ENCODE results near the gene RLIM.

RLIM gene

DNA sequence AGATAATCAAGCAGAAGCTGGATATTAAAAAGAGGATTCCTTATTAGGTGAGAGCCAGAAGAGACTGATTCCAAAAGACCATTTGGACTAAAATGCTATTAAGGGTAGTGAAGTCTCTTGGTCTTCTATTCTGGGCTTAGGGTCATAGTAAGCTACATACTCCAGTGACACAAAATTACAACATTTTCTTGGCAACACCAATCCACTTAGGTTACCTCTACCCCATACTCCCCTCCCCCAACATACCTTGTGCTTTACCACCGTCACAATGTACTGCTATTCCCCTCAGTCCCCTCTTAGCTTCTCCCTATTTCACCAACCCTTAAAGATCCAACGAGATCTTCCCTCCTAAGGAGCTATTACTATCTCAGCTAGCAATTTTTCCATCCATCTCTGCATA, 11.4 kb downstream of the RLIM start:
- H3K4me3 ChIP-seq (ENCODE audit: low read depth, low read length), result no peak overlapping the region
- TF ChIP-seq, protein P1, sequence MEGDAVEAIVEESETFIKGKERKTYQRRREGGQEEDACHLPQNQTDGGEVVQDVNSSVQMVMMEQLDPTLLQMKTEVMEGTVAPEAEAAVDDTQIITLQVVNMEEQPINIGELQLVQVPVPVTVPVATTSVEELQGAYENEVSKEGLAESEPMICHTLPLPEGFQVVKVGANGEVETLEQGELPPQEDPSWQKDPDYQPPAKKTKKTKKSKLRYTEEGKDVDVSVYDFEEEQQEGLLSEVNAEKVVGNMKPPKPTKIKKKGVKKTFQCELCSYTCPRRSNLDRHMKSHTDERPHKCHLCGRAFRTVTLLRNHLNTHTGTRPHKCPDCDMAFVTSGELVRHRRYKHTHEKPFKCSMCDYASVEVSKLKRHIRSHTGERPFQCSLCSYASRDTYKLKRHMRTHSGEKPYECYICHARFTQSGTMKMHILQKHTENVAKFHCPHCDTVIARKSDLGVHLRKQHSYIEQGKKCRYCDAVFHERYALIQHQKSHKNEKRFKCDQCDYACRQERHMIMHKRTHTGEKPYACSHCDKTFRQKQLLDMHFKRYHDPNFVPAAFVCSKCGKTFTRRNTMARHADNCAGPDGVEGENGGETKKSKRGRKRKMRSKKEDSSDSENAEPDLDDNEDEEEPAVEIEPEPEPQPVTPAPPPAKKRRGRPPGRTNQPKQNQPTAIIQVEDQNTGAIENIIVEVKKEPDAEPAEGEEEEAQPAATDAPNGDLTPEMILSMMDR (IDR thresholded peaks at IDR 0.05; ENCODE audit: borderline replicate concordance, insufficient read depth, low read depth, low read length), result no peak

DNA sequence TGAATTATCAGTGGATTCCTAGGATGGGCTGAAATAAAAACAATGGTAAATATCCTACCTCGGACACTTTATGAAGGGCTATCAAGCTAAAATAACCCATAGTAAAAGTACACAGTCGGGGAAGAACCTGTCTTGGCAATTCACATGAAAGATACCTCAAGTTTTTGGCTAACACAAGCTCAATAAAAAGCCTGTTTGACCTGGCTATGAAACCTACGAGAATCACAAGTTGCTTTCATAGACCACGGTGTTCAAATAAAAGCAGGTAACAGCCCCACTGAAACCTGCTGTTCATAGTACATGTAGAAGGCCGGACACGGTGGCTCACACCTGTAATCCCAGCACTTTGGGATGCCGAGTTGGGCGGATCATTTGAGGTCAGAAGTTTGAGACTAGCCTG, 12.3 kb downstream of the RLIM start:
- no peak overlapping the region for H3K4me3 ChIP-seq (ENCODE audit: low read depth, low read length)
- TF ChIP-seq, protein P1 (IDR thresholded peaks at IDR 0.05; ENCODE audit: borderline replicate concordance, insufficient read depth, low read depth, low read length), result no peak

DNA sequence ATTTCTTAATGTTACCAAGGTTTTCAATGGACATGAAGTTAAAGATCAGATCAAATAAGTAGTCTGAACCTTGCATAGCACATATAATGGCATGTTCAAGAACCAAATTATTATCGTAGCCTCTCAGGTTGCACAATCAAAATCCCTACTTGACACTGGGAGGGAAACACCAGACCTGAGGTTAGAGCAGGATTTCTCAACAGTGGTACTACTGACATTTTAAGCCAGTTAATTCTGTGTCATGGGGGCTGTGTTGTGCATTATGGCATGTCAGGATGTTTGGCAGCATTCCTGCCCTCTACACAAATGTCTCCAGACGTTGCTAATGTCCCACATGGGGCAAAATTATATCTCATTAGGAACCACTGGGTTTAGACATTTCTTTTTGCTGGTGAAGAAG, 20.8 kb downstream of the RLIM start:
- TF ChIP-seq, protein P1 (IDR thresholded peaks at IDR 0.05; ENCODE audit: borderline replicate concordance, insufficient read depth, low read depth, low read length), result no peak
- no peak overlapping the region for H3K4me3 ChIP-seq (ENCODE audit: low read depth, low read length)

- TF ChIP-seq, protein P1 (IDR thresholded peaks at IDR 0.05; ENCODE audit: borderline replicate concordance, insufficient read depth, low read depth, low read length), result no peak
- no peak overlapping the region for H3K4me3 ChIP-seq (ENCODE audit: low read depth, low read length)
Observed at GRCh38 chrX:74585766-74586165, 28.7 kb downstream of the RLIM start.

DNA sequence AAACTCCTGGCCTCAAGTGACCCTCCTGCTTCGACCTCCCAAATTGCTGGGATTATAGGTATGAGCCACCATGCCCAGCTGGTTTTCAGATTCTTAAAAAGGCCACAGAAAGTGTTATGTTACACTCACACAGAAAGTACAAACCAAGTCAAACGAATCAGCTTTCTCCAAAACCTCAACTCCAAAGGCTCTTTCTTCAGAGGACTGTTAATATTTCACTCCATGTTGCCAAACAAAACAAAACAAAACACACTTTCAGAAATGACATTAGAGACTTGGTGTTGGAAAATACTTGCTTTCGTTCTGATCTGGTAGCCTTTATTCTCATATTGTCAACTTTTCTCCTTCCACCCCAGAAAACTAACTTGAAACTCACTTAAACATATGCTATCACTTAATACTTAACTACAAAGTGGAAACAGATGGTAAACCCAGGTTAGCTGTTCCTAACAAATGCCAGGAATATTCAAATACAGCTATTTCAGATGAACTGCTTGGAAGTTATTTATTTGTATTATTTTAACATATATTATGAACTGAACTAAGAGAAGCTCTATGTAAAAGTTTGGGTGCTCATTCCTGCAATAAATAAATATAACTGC, 34.7 kb downstream of the RLIM start:
- TF ChIP-seq, protein P1 (IDR thresholded peaks at IDR 0.05; ENCODE audit: borderline replicate concordance, insufficient read depth, low read depth, low read length), result no peak
- H3K4me3 ChIP-seq (ENCODE audit: low read depth, low read length), result no peak overlapping the region

- no peak overlapping the region for H3K4me3 ChIP-seq (ENCODE audit: low read depth, low read length)
- TF ChIP-seq, protein P1 (IDR thresholded peaks at IDR 0.05; ENCODE audit: borderline replicate concordance, insufficient read depth, low read depth, low read length), result no peak
Observed at GRCh38 chrX:74578137-74578536, 36.3 kb downstream of the RLIM start.

GRCh38 chrX:74557378-74557777, 57.0 kb downstream of the RLIM start:
- TF ChIP-seq, protein P1 (IDR thresholded peaks at IDR 0.05; ENCODE audit: borderline replicate concordance, insufficient read depth, low read depth, low read length), result no peak
- no peak overlapping the region for H3K4me3 ChIP-seq (ENCODE audit: low read depth, low read length)
